ENCODE results near the gene LRP1B. TPM values are rescaled to one million over a fixed set of nuclear protein-coding genes. Genes with fewer than 3 reads are reported as not detected.

The LRP1B gene
- total and polyA plus RNA-seq, 5 experiments from 2014 or later = not detected

GRCh38 chr2:140542627-140543026 is 1588.2 kb downstream of the LRP1B start:
- POLR2A ChIA-PET = no interaction called here
- Mint-ChIP-seq H3K27me3 (no peaks in the 10 kb centered on the region), H3K4me3 (no peak overlapping the region), H3K9me3 (peaks cover 0 to 25% (median 11%) of the 10 kb centered on the region in 9 donors), H3K4me1 (no peaks in the 10 kb centered on the region), H3K27ac (no peak overlapping the region), H3K36me3 (no peaks in the 10 kb centered on the region)
- DNase-seq = no peak
- no peak for ATAC-seq

- POLR2A ChIA-PET = no interaction called here
- H3K4me1 Mint-ChIP-seq = no peaks in the 10 kb centered on the region
- H3K36me3 Mint-ChIP-seq = no peaks in the 10 kb centered on the region
- ATAC-seq (no peak), DNase-seq (no peak)
- no peak overlapping the region for H3K27ac Mint-ChIP-seq
- H3K27me3 Mint-ChIP-seq = no peaks in the 10 kb centered on the region
- no peak overlapping the region for H3K4me3 Mint-ChIP-seq
- peaks cover 0 to 11% (median 4%) of the 10 kb centered on the region in 9 donors for H3K9me3 Mint-ChIP-seq
These were observed 1591.5 kb downstream of the LRP1B start for GRCh38 chr2:140539242-140539875.

DNA sequence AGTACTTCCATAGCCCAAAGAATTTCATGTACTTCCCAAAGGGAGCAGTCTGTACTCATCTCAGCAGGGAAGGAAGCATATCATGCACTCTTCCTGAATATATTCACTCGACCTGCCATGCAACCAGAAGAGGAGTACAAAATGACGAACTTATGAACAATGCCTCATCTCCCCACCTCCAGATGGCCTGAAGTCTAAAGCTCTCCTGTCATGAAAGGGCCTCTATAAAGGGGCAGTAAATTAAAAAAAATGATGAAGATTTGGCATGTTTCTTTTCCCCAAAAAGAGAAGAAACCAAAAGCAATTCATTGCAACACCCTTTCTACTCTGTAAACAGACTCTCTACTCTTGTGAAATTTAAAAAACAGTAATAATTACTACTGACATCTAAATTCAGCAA is 1601.1 kb downstream of the LRP1B start:
- POLR2A ChIA-PET = no interaction called here
- H3K27ac Mint-ChIP-seq = no peak overlapping the region
- no peak overlapping the region for H3K4me3 Mint-ChIP-seq
- H3K27me3 Mint-ChIP-seq = no peaks in the 10 kb centered on the region
- DNase-seq = no peak
- ATAC-seq = no peak
- H3K9me3 Mint-ChIP-seq = peaks cover 0 to 29% (median 6%) of the 10 kb centered on the region in 9 donors
- H3K4me1 Mint-ChIP-seq = peaks cover 0 to 1% (median 0%) of the 10 kb centered on the region in 4 donors
- no peaks in the 10 kb centered on the region for H3K36me3 Mint-ChIP-seq

DNA sequence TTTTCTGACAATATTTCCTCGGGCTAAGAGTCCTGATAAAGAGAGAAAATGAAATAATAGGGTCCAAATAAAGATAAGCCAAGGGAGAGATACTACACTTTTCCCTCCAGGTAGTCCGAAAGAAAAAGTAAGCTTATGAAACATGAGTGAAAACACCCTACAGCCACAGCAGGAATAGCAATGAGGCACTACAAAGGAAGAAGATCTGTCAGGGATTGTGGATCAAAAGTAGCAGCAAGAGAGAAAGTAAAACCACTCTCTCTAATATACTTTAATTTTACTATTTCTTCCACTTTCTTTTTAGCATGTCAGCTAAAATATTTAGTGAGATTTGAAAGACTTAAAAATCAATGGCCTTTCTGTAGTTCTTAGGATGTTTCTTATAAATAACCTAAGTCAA is 1601.8 kb downstream of the LRP1B start:
- peaks cover 0 to 29% (median 8%) of the 10 kb centered on the region in 9 donors for H3K9me3 Mint-ChIP-seq

DNA sequence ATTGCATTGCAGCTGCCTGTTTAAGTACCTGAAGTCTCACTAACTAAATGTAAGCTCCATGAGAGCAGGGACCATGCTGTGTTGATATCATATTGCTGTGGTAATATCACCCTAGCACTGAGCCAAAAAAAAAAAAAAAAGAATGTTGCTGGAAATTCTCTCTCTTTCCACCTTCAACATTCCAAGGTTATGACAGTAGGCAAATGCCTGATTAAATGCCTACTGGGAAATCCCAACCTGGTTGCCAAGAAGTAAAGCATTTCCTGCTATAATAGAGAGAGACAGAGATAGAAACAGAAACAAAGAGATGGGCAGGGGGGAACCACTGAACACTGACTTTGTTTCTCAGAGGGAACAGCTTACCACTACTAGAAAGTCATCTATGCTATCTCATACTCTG is 1604.2 kb downstream of the LRP1B start:
- H3K4me1 Mint-ChIP-seq = peaks cover 0 to 1% (median 0%) of the 10 kb centered on the region in 4 donors
- no peaks in the 10 kb centered on the region for H3K27me3 Mint-ChIP-seq
- no peaks in the 10 kb centered on the region for H3K36me3 Mint-ChIP-seq
- DNase-seq = no peak
- no peak for ATAC-seq
- no peak overlapping the region for H3K27ac Mint-ChIP-seq
- no peak overlapping the region for H3K4me3 Mint-ChIP-seq
- POLR2A ChIA-PET = no interaction called here
- H3K9me3 Mint-ChIP-seq = peaks cover under 1 to 20% (median 11%) of the 10 kb centered on the region in 9 donors

More for the DNA sequence above, 1601.8 kb downstream of the LRP1B start:
- no peaks in the 10 kb centered on the region for H3K27me3 Mint-ChIP-seq
- no peak overlapping the region for H3K4me3 Mint-ChIP-seq
- DNase-seq (no peak), ATAC-seq (no peak)
- peaks cover 0 to 1% (median 0%) of the 10 kb centered on the region in 4 donors for H3K4me1 Mint-ChIP-seq
- POLR2A ChIA-PET = no interaction called here
- no peaks in the 10 kb centered on the region for H3K36me3 Mint-ChIP-seq
- no peak overlapping the region for H3K27ac Mint-ChIP-seq

- Mint-ChIP-seq H3K27ac (no peak overlapping the region), H3K36me3 (no peaks in the 10 kb centered on the region), H3K27me3 (no peaks in the 10 kb centered on the region), H3K4me3 (no peak overlapping the region), H3K9me3 (peaks cover 0 to 19% (median 7%) of the 10 kb centered on the region in 9 donors), H3K4me1 (no peaks in the 10 kb centered on the region)
- POLR2A ChIA-PET = no interaction called here
- ATAC-seq = no peak
- DNase-seq = no peak
These were observed 1618.7 kb downstream of the LRP1B start for GRCh38 chr2:140512106-140512505.

DNA sequence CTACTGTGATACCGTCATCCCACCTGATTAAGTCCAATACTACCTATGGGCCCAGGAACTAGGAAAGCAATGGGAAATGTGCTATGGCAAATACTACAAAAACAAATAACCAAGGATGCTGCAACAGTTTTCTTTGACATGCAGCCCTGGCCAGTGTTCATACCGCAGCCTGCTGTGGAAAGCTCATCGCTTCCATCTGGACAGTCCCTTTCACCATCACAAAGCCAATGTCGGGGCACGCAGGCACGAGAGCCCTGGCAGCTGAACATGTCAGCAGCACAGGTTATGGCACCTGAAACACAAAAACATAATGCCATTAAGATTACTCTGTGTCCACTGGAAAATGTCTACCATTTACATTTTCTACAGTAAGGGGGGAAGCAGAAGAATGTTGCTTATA is 1621.1 kb downstream of the LRP1B start:
- Mint-ChIP-seq H3K36me3 (no peaks in the 10 kb centered on the region), H3K4me1 (no peaks in the 10 kb centered on the region)

GRCh38 chr2:140508756-140509155 is 1622.1 kb downstream of the LRP1B start:
- POLR2A ChIA-PET = no interaction called here
- DNase-seq = no peak
- no peak overlapping the region for H3K27ac Mint-ChIP-seq
- no peaks in the 10 kb centered on the region for H3K36me3 Mint-ChIP-seq
- no peak for ATAC-seq
- H3K4me3 Mint-ChIP-seq = no peak overlapping the region
- no peaks in the 10 kb centered on the region for H3K4me1 Mint-ChIP-seq
- no peaks in the 10 kb centered on the region for H3K27me3 Mint-ChIP-seq
- H3K9me3 Mint-ChIP-seq = peaks cover 0 to 16% (median 4%) of the 10 kb centered on the region in 9 donors

More for the DNA sequence above, 1621.1 kb downstream of the LRP1B start:
- Mint-ChIP-seq H3K27ac (no peak overlapping the region), H3K9me3 (peaks cover 0 to 16% (median 4%) of the 10 kb centered on the region in 9 donors), H3K27me3 (no peaks in the 10 kb centered on the region), H3K4me3 (no peak overlapping the region)
- ATAC-seq = no peak
- no peak for DNase-seq
- POLR2A ChIA-PET = no interaction called here

DNA sequence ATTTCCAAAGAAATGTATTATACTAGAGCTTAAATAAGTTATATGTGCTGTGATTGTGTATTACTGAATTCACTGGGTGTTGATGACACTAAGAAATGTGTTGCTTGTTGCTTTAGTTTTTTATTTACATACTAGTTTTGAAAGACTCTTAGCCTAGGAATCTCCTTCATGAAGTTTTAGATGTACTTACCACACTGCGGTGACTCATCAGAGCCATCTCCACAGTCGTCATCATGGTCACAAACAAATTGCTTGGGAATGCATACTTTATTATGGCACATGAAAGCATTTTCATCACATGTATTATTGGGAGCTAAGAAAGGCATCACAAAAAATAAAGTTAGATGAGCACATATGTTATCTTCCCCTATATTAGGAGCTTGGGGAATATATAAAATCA is 1624.2 kb downstream of the LRP1B start:
- no peaks in the 10 kb centered on the region for H3K36me3 Mint-ChIP-seq
- ATAC-seq = no peak
- no peak for DNase-seq
- no peak overlapping the region for H3K4me3 Mint-ChIP-seq
- no peak overlapping the region for H3K27ac Mint-ChIP-seq
- peaks cover 0 to 17% (median 4%) of the 10 kb centered on the region in 9 donors for H3K9me3 Mint-ChIP-seq
- H3K4me1 Mint-ChIP-seq = no peaks in the 10 kb centered on the region
- H3K27me3 Mint-ChIP-seq = no peaks in the 10 kb centered on the region
- POLR2A ChIA-PET = no interaction called here

DNA sequence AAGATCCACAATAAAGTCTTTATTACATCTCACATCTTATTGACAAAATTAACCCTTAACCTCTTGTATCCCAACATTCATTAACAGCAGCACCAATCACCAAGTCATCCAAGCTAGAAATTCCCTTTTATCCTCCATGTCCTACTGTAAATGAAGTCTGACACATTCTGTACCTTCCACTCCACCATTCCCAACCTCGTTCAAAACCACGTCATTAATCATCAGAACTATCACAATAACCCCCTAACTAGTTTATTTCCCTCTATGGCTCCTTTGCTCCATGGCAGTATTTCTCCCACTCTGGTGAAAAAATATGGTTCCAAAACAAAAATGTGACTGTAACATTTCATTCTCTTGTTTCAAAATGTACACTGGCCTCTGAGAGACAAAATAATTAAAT is 1626.2 kb downstream of the LRP1B start:
- Mint-ChIP-seq H3K4me1 (no peaks in the 10 kb centered on the region), H3K36me3 (no peaks in the 10 kb centered on the region), H3K27me3 (no peaks in the 10 kb centered on the region), H3K4me3 (no peak overlapping the region), H3K9me3 (peaks cover 0 to 10% (median 3%) of the 10 kb centered on the region in 9 donors), H3K27ac (no peak overlapping the region)
- ATAC-seq (no peak), DNase-seq (no peak)
- POLR2A ChIA-PET = no interaction called here

DNA sequence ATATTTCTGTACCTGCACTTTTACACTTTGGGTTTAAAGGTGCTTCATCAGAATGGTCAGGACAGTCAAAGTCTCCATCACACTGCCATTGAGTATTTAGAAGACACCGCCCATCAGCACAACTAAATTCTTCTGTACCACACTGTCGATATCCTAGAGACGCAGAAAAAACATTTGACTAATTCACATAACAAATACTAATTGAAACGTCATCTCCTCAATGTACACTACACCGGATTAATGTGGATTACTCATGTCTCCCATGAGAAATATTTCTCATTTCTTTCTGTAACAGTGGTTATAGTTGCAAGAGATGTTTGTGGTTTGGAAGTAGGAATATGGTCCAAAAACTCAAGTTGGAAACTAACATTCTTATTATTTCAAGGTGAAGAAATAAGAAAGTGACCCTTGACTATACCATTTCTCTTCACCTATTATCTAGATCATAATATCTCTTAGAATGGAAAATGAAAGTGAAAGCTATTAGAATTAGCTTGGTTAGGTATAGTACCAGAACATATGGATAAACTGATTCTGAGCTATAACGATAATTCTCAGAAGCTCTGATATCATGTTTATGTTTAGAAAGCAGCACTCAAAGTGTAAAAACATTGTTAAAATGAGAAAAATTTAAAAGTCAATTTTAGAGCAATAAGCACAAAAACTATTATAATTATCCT is 1627.7 kb downstream of the LRP1B start:
- no peaks in the 10 kb centered on the region for H3K27me3 Mint-ChIP-seq
- DNase-seq (no peak), ATAC-seq (no peak)
- no peaks in the 10 kb centered on the region for H3K36me3 Mint-ChIP-seq
- no peak overlapping the region for H3K27ac Mint-ChIP-seq
- no peak overlapping the region for H3K4me3 Mint-ChIP-seq
- POLR2A ChIA-PET = no interaction called here
- peaks cover 0 to 6% (median 1%) of the 10 kb centered on the region in 9 donors for H3K9me3 Mint-ChIP-seq
- H3K4me1 Mint-ChIP-seq = no peaks in the 10 kb centered on the region

GRCh38 chr2:140498360-140498759 is 1632.5 kb downstream of the LRP1B start:
- no peaks in the 10 kb centered on the region for H3K4me1 Mint-ChIP-seq
- H3K27me3 Mint-ChIP-seq = no peaks in the 10 kb centered on the region
- H3K9me3 Mint-ChIP-seq = peaks cover 0 to 11% (median 2%) of the 10 kb centered on the region in 9 donors
- H3K27ac Mint-ChIP-seq = no peak overlapping the region
- DNase-seq (no peak), ATAC-seq (no peak)
- POLR2A ChIA-PET = no interaction called here
- H3K4me3 Mint-ChIP-seq = no peak overlapping the region
- H3K36me3 Mint-ChIP-seq = no peaks in the 10 kb centered on the region

GRCh38 chr2:140496714-140497113 is 1634.1 kb downstream of the LRP1B start:
- ATAC-seq = no peak
- POLR2A ChIA-PET = no interaction called here
- Mint-ChIP-seq H3K9me3 (peaks cover 0 to 10% (median 4%) of the 10 kb centered on the region in 9 donors), H3K4me1 (no peaks in the 10 kb centered on the region), H3K4me3 (no peak overlapping the region), H3K27ac (no peak overlapping the region), H3K36me3 (no peaks in the 10 kb centered on the region), H3K27me3 (no peaks in the 10 kb centered on the region)
- DNase-seq = no peak

DNA sequence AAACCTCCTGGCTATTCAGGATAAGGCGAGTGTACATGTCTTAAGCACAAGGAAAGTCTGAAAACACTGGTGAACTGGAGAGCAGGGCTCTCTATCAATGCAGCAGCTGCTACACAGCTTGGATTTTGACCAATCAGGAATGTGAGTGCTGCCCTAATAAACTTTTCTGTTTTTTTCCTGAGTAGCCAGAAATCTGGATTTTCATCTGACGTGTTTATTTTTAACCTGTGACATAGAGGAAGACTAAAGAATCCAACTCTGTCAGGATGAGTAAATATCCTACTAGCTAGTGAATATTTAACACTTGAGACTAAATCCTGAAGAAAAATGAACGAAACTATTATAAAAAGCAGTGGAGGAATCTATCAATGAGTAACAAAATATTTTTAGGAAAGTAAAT is 1638.9 kb downstream of the LRP1B start:
- DNase-seq (no peak), ATAC-seq (no peak)
- H3K9me3 Mint-ChIP-seq = peaks cover 0 to 10% (median 4%) of the 10 kb centered on the region in 9 donors
- H3K4me1 Mint-ChIP-seq = no peaks in the 10 kb centered on the region
- no peaks in the 10 kb centered on the region for H3K36me3 Mint-ChIP-seq
- no peak overlapping the region for H3K27ac Mint-ChIP-seq
- H3K4me3 Mint-ChIP-seq = no peak overlapping the region
- no peaks in the 10 kb centered on the region for H3K27me3 Mint-ChIP-seq
- POLR2A ChIA-PET = no interaction called here
